Thyroid gland (tissue), 4 donors: ENCODE results near the gene ASIC3. TPM values are rescaled to one million over a fixed set of nuclear protein-coding genes. Genes with fewer than 3 reads are reported as not detected.
A peak's percentile ranks its signal among the peaks of the same experiment; 100 is the strongest.
"Not testable (repeated sequence)": the region's sequence is repeated elsewhere in the genome, so short reads cannot be mapped to it uniquely, and the experiment has no call there.

ENCODE experiments used
- DNase-seq, 2 donors: peaks; one replicate each; pipeline ENCODE4 v3.0.0-alpha.2; 2019
- H3K27ac ChIP-seq, 3 donors: fragments of 200-600 bp; sonication (generic); 1 replicate in 2 of 3; 2 replicates in 1 of 3; pipeline ENCODE4 v1.5.1; 2016 to 2019; ENCODE audit warnings: mild to moderate bottlenecking in 1 of 3, moderate library complexity in 1 of 3
- H3K27me3 ChIP-seq: fragments of 200-600 bp; sonication (generic); one replicate; pipeline ENCODE4 v1.5.1; 2019
- H3K36me3 ChIP-seq, 2 donors: fragments of 200-600 bp; sonication (generic); one replicate each; pipeline ENCODE4 v1.5.1; 2016 to 2019
- H3K4me1 ChIP-seq, 2 donors: fragments of 200-600 bp; sonication (generic); one replicate each; pipeline ENCODE4 v1.5.1; 2017 to 2019
- H3K4me3 ChIP-seq, 3 donors: fragments of 200-600 bp; sonication (generic); replicated peaks in 1 of 3; 1 replicate in 2 of 3; 2 replicates in 1 of 3; pipeline ENCODE4 v1.5.1; 2016; ENCODE audit warnings: mild to moderate bottlenecking in 1 of 3
- H3K9me3 ChIP-seq: fragments of 200-600 bp; sonication (generic); one replicate; pipeline ENCODE4 v1.5.1; 2017
- POLR2A ChIP-seq, 2 donors: fragments of 450-650 bp; IDR thresholded peaks; one replicate each; pipeline ENCODE4 v1.6.1; 2017; ENCODE audit warnings: antibody characterized with exemption in 2 of 2, mild to moderate bottlenecking in 2 of 2, moderate library complexity in 1 of 2
- WGBS, 2 donors: methylation state at CpG; one replicate each; pipeline ENCODE4 v1.1.5; 2017; 5-methylcytosine and 5-hydroxymethylcytosine counted together
- intact Hi-C: fragments of 100-400 bp; cut with DNase I; formaldehyde crosslinking; loops from one replicate; pipeline ENCODE4 v1.15.1; 2023
- total RNA-seq, 4 donors: library from RNA; depleted of rRNA; stranded (reverse); fragments of >200 nt; gene quantifications; one replicate each; pipeline ENCODE4 v1.2.3, GENCODE V29; 2016
- TF ChIP-seq, protein P1 (sequence below), 6 experiments: fragments of 200-600 bp in 3 of 6; fragments of 450-650 bp in 3 of 6; sonication (generic) in 3 of 6; IDR thresholded peaks; one replicate each; pipeline ENCODE4 v1.5.1; 2016 to 2019; ENCODE audit warnings: antibody characterized with exemption in 6 of 6, mild to moderate bottlenecking in 2 of 6, inconsistent platforms in 1 of 6, moderate library complexity in 1 of 6

The ASIC3 gene
- total RNA-seq, 4 donors from 2014 or later, result 1.2 to 2.6 (median 1.5) TPM; not detected in 1

DNA sequence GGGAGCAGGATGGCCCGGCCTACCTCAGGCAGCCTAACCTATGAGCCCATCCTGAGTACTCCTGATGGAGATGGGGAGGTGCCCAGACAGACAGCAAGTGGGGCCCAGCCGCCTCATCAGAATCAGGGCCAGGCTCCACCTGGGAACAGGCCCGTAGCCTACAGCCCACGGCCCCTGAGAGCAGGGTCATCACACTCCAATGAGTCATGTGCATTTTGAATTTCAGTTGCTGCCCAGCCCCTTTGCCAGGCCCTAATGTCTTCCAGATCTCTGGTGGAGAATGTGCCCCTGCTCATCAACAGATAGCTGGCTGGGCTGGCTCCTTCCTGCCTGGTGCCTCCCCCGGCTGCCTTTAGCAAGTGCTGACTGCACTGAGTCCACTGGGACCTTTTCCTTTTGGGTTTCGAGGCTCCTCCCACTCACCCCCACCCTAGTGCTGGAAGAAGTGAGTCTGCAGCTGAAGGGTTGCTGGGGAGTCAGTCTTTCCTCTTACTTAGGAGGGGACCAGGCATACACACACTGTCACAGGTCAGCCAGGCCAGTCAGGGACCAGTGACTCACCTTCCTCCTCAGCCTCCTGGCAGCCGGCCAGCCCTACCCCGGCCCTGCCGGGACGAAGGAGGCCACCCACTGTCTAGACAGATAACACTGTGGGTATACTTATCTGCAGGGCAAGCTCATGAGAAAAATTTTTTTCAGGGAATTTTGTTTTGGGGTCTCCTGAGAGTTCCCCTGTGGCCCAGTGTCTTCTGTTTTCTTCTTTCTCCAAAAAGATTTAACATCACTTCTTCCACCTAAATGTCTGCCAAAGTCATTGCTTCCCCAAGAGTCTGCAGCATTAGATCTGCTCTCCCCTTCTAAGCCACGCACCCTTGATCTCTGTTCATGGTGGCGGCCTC, 9.1 kb upstream of the ASIC3 start:
- intact Hi-C loops, result no loop called here
- Histone ChIP-seq H3K4me3 (no peak overlapping the region), H3K27ac (peak overlapping the region in 2 of 3 donors; percentile 41 to 53), H3K36me3 (peaks cover 26 to 28% of the 10 kb centered on the region in 2 donors), H3K27me3 (no peaks in the 10 kb centered on the region), H3K9me3 (no peaks in the 10 kb centered on the region), H3K4me1 (peaks cover 0 to 16% of the 10 kb centered on the region in 2 donors)
- 42 to 64% methylated on average over 11 to 12 of the region's 12 CpGs for WGBS, 2 donors
- TF ChIP-seq, protein P1, sequence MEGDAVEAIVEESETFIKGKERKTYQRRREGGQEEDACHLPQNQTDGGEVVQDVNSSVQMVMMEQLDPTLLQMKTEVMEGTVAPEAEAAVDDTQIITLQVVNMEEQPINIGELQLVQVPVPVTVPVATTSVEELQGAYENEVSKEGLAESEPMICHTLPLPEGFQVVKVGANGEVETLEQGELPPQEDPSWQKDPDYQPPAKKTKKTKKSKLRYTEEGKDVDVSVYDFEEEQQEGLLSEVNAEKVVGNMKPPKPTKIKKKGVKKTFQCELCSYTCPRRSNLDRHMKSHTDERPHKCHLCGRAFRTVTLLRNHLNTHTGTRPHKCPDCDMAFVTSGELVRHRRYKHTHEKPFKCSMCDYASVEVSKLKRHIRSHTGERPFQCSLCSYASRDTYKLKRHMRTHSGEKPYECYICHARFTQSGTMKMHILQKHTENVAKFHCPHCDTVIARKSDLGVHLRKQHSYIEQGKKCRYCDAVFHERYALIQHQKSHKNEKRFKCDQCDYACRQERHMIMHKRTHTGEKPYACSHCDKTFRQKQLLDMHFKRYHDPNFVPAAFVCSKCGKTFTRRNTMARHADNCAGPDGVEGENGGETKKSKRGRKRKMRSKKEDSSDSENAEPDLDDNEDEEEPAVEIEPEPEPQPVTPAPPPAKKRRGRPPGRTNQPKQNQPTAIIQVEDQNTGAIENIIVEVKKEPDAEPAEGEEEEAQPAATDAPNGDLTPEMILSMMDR (IDR thresholded peaks at IDR 0.05), result no peak
- no peak for TF ChIP-seq POLR2A (IDR thresholded peaks at IDR 0.05)
- peak; percentile 39 to 43 for DNase-seq

- TF ChIP-seq, protein P1 (IDR thresholded peaks at IDR 0.05), result no peak
- no peak for TF ChIP-seq POLR2A (IDR thresholded peaks at IDR 0.05)
- peaks cover 20 to 21% of the 10 kb centered on the region in 2 donors for H3K36me3 ChIP-seq
- WGBS, 2 donors, result 66 to 84% methylated on average over 15 of the region's 18 CpGs
- peaks cover 0 to 16% of the 10 kb centered on the region in 2 donors for H3K4me1 ChIP-seq
- H3K4me3 ChIP-seq, result no peak overlapping the region
- H3K27ac ChIP-seq, result no peak overlapping the region
- H3K27me3 ChIP-seq, result no peaks in the 10 kb centered on the region
- H3K9me3 ChIP-seq, result no peaks in the 10 kb centered on the region
- intact Hi-C loops, result no loop called here
- no peak for DNase-seq
Measured at GRCh38 chr7:151039850-151040548, 8.3 kb upstream of the ASIC3 start.

DNA sequence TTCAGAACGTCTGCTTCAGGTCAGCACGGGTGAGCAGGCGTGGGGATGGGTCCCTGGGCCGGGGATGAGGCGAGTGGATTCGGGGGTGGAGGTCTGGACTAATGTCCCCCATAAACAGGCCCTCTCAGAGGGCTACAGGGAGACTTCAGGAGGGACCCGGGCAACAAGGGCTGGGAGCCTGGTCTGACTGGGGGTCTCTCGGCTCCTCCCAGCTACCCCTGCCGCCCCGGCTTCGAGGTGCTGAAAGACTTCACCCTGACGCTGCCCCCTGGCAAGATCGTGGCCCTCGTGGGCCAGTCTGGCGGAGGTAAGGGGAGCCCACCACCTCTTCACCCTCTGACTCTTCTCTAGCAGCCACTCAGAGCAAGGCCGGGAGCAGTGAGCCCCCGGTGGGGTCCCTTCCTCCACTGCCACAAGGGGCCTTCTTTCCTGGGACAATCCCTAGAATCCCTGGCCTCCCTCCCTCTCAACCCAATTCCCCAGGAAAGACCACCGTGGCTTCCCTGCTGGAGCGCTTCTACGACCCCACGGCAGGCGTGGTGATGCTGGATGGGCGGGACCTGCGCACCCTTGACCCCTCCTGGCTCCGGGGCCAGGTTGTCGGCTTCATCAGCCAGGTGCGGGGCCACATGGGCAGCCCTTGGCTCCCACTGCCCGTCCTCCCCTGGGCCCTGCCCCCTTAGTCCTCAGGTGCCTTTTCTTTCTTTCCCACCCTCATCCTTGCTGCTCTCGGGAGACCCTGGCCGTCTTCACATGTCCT, 7.5 kb upstream of the ASIC3 start:
- peaks cover 12 to 15% of the 10 kb centered on the region in 2 donors for H3K36me3 ChIP-seq
- DNase-seq, result no peak
- WGBS, 2 donors, result 93 to 94% methylated on average over 20 to 26 of the region's 30 CpGs

GRCh38 chr7:151043449-151043848, 4.9 kb upstream of the ASIC3 start:
- H3K27me3 ChIP-seq, H3K36me3 ChIP-seq, H3K27ac ChIP-seq, DNase-seq, intact Hi-C loops, H3K4me3 ChIP-seq, H3K9me3 ChIP-seq: not testable (repeated sequence)
- WGBS, 2 donors, result 91 to 95% methylated on average over 10 of the region's 10 CpGs
- H3K4me1 ChIP-seq, result peaks cover 0 to 22% of the 10 kb centered on the region in 2 donors

More for the DNA sequence above, 7.5 kb upstream of the ASIC3 start:
- TF ChIP-seq POLR2A (IDR thresholded peaks at IDR 0.05), result no peak
- TF ChIP-seq, protein P1 (IDR thresholded peaks at IDR 0.05), result no peak
- H3K27ac ChIP-seq, result no peak overlapping the region
- no peak overlapping the region for H3K4me3 ChIP-seq
- no peaks in the 10 kb centered on the region for H3K27me3 ChIP-seq
- intact Hi-C loops, result no loop called here
- H3K9me3 ChIP-seq, result no peaks in the 10 kb centered on the region
- H3K4me1 ChIP-seq, result peaks cover 0 to 16% of the 10 kb centered on the region in 2 donors

- Histone ChIP-seq H3K36me3 (peaks cover 0 to 3% of the 10 kb centered on the region in 2 donors), H3K4me1 (peaks cover 0 to 17% of the 10 kb centered on the region in 2 donors), H3K4me3 (no peak overlapping the region), H3K27me3 (no peaks in the 10 kb centered on the region), H3K27ac (no peak overlapping the region), H3K9me3 (no peaks in the 10 kb centered on the region)
- no peak for TF ChIP-seq POLR2A (IDR thresholded peaks at IDR 0.05)
- TF ChIP-seq, protein P1 (IDR thresholded peaks at IDR 0.05), result no peak
- 92% methylated on average over 13 to 20 of the region's 20 CpGs for WGBS, 2 donors
- intact Hi-C loops, result no loop called here
- DNase-seq, result no peak
Measured at GRCh38 chr7:151043959-151044358, 4.4 kb upstream of the ASIC3 start.
